ENCODE results near the gene SDCCAG8. TPM values are rescaled to one million over a fixed set of nuclear protein-coding genes. Genes with fewer than 3 reads are reported as not detected.

SDCCAG8 gene
- total RNA-seq, 4 donors from 2014 or later = 30.2 to 46.4 (median 36.7) TPM

- Histone ChIP-seq H3K27ac (no peak overlapping the region), H3K36me3 (peaks cover 0 to 34% of the 10 kb centered on the region in 2 donors), H3K4me1 (peaks cover 0 to 37% (median 0%) of the 10 kb centered on the region in 3 donors), H3K9me3 (no peaks in the 10 kb centered on the region), H3K4me3 (no peak overlapping the region), H3K27me3 (no peaks in the 10 kb centered on the region)
- ATAC-seq = no peak
- 82 to 86% methylated on average over 6 of the region's 6 CpGs for WGBS, 2 donors (ENCODE audit: low coverage in 1 of 2)
- TF ChIP-seq POLR2AphosphoS5 (IDR thresholded peaks at IDR 0.05) (no peak), EP300 (IDR thresholded peaks at IDR 0.05) (no peak), CTCF (IDR thresholded peaks at IDR 0.05) (no peak), POLR2A (IDR thresholded peaks at IDR 0.05) (no peak)
These were observed 14.4 kb downstream of the SDCCAG8 start for GRCh38 chr1:243270097-243270864.

- WGBS, 2 donors (ENCODE audit: low coverage in 1 of 2) = 76 to 82% methylated on average over 1 of the region's 1 CpG
- Histone ChIP-seq H3K4me3 (no peak overlapping the region), H3K27ac (no peak overlapping the region), H3K36me3 (peaks cover 0 to 51% of the 10 kb centered on the region in 2 donors), H3K4me1 (peaks cover 0 to 33% (median 0%) of the 10 kb centered on the region in 3 donors), H3K9me3 (no peaks in the 10 kb centered on the region), H3K27me3 (no peaks in the 10 kb centered on the region)
- no peak for ATAC-seq
- TF ChIP-seq POLR2A (IDR thresholded peaks at IDR 0.05) = no peak
These were observed 16.2 kb downstream of the SDCCAG8 start for GRCh38 chr1:243271996-243272395.

GRCh38 chr1:243272401-243272800, 16.6 kb downstream of the SDCCAG8 start:
- no peak for TF ChIP-seq POLR2AphosphoS5 (IDR thresholded peaks at IDR 0.05)
- no peak for TF ChIP-seq POLR2A (IDR thresholded peaks at IDR 0.05)
- no peak for TF ChIP-seq EP300 (IDR thresholded peaks at IDR 0.05)
- TF ChIP-seq CTCF (IDR thresholded peaks at IDR 0.05) = no peak
- Histone ChIP-seq H3K4me3 (no peak overlapping the region), H3K36me3 (peaks cover 0 to 55% of the 10 kb centered on the region in 2 donors), H3K27ac (no peak overlapping the region), H3K27me3 (no peaks in the 10 kb centered on the region), H3K9me3 (no peaks in the 10 kb centered on the region), H3K4me1 (peaks cover 0 to 33% (median 0%) of the 10 kb centered on the region in 3 donors)
- ATAC-seq = no peak

GRCh38 chr1:243273506-243273905, 17.7 kb downstream of the SDCCAG8 start:
- Histone ChIP-seq H3K27ac (no peak overlapping the region), H3K4me3 (no peak overlapping the region), H3K4me1 (peaks cover 0 to 22% (median 0%) of the 10 kb centered on the region in 3 donors), H3K36me3 (peaks cover 0 to 66% of the 10 kb centered on the region in 2 donors), H3K27me3 (no peaks in the 10 kb centered on the region), H3K9me3 (peaks cover 0 to 7% (median 0%) of the 10 kb centered on the region in 3 donors)
- WGBS, 2 donors (ENCODE audit: low coverage in 1 of 2) = 27 to 38% methylated on average over 3 of the region's 3 CpGs
- TF ChIP-seq CTCF (IDR thresholded peaks at IDR 0.05) = no peak
- TF ChIP-seq EP300 (IDR thresholded peaks at IDR 0.05) = no peak
- TF ChIP-seq POLR2A (IDR thresholded peaks at IDR 0.05) = no peak
- TF ChIP-seq POLR2AphosphoS5 (IDR thresholded peaks at IDR 0.05) = no peak
- ATAC-seq = no peak

- Histone ChIP-seq H3K9me3 (peaks cover 0 to 7% (median 0%) of the 10 kb centered on the region in 3 donors), H3K4me1 (peaks cover 0 to 20% (median 0%) of the 10 kb centered on the region in 3 donors), H3K27me3 (no peaks in the 10 kb centered on the region), H3K36me3 (peaks cover 0 to 70% of the 10 kb centered on the region in 2 donors), H3K4me3 (no peak overlapping the region), H3K27ac (no peak overlapping the region)
- TF ChIP-seq CTCF (IDR thresholded peaks at IDR 0.05) = no peak
- no peak for TF ChIP-seq POLR2AphosphoS5 (IDR thresholded peaks at IDR 0.05)
- TF ChIP-seq EP300 (IDR thresholded peaks at IDR 0.05) = no peak
- TF ChIP-seq POLR2A (IDR thresholded peaks at IDR 0.05) = no peak
- 64 to 69% methylated on average over 2 of the region's 2 CpGs for WGBS, 2 donors (ENCODE audit: low coverage in 1 of 2)
- no peak for ATAC-seq
These were observed 18.1 kb downstream of the SDCCAG8 start for GRCh38 chr1:243273945-243274344.

Data from gastroesophageal sphincter (tissue), 4 donors.